ENCODE measurements around the gene RTN4R.

The RTN4R gene

GRCh38 chr22:20243537-20244249, 24.4 kb downstream of the RTN4R start (continued):
- TF ChIP-seq PRDM10 (tag by site-specific recombination; IDR thresholded peaks at IDR 0.05) (peak; percentile 82), ZNF670 (tag by site-specific recombination; IDR thresholded peaks at IDR 0.05; ENCODE audit: low read depth) (no peak), ZBTB6 (tag by site-specific recombination; IDR thresholded peaks at IDR 0.05) (peak; percentile 86), PRDM2 (tag by site-specific recombination; IDR thresholded peaks at IDR 0.05; ENCODE audit: borderline replicate concordance) (no peak), KLF9 (tag by site-specific recombination; IDR thresholded peaks at IDR 0.05; ENCODE audit: low read depth) (peak; percentile 51; the same call in 1 of the 2 replicates), ZNF654 (tag by site-specific recombination; IDR thresholded peaks at IDR 0.05; ENCODE audit: low read depth) (no peak), ZBTB17 (tag by site-specific recombination; IDR thresholded peaks at IDR 0.05) (peak; percentile 71), ZNF335 (tag by site-specific recombination; conservative IDR thresholded peaks at IDR 0.05) (no peak), SALL2 (tag by site-specific recombination; IDR thresholded peaks at IDR 0.05; ENCODE audit: borderline replicate concordance) (no peak)

GRCh38 chr22:20243176-20243536, 25.0 kb downstream of the RTN4R start:
- H3K4me3 ChIP-seq (ENCODE audit: low read depth, low read length) = no peak overlapping the region

More at GRCh38 chr22:20243176-20243536, 25.0 kb downstream of the RTN4R start:
- CTCF ChIA-PET = interaction anchor here (2.6 kb wide), 1 partner anchor 87 kb away, joined by 11 read pairs; no protein-coding TSS in a partner anchor
- peak overlapping the region; percentile 45; the same call in 1 of the 2 replicates for H3K27ac ChIP-seq (ENCODE audit: extremely low read depth, low read depth, low read length)
- no peaks in the 10 kb centered on the region for H3K9me3 ChIP-seq (ENCODE audit: control insufficient read depth, insufficient read depth, low read depth, low read length)
- POLR2A ChIA-PET = no interaction called here
- H3K4me1 ChIP-seq (ENCODE audit: control insufficient read depth, insufficient read depth, low read length) = peaks cover 25% of the 10 kb centered on the region
- no peak for TF ChIP-seq ZNF596 (tag by site-specific recombination; IDR thresholded peaks at IDR 0.05)
- 0 out of 2 replicates have a peak, but pooled peaks have one; percentile 24 for TF ChIP-seq BCL11B (tag by site-specific recombination; IDR thresholded peaks at IDR 0.05; ENCODE audit: low read depth)
- peaks cover 0 to 17% of the 10 kb centered on the region in 2 experiments; a peak in 1 of 3 replicates for H3K36me3 ChIP-seq (ENCODE audit: control insufficient read depth in 2 of 2, insufficient read depth in 1 of 2, low read length in 2 of 2)

Measured in HEK293 (cell line).